Skeletal muscle cell (primary cell): Measurements from ENCODE around the gene C20orf96.
"Not testable (repeated sequence)": the region's sequence is repeated elsewhere in the genome, so short reads cannot be mapped to it uniquely, and the experiment has no call there.

Source experiments
- DNase-seq: peaks from one replicate; pipeline ENCODE4 v3.0.0-alpha.2; 2010; ENCODE audit warnings: low read depth
- H3K4me3 ChIP-seq: 2 replicates; pipeline ENCODE4 v1.5.1; 2011; ENCODE audit warnings: low read depth, mild to moderate bottlenecking, control low read depth, low read length, moderate library complexity

The C20orf96 gene

DNA sequence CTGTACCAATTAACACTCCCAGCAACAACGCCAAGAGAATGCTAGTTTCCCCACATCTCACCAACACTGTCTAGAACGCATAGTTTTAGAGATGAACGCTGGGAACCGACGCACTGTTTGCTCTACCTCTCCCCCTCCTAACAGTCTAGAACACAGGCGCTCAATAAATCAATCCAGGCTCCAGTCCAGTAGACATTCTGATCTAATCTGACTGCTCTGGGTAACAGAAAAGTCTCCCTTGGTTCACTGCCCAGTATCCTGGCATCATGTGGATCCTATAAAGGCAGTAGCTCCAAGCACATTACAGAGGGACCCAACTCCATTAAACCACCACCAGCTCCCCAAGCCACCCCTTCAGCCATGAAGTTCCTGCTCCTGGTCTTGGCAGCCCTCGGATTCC, 33.1 kb downstream of the C20orf96 start, which contains the start of gene DEFB132:
Gene DEFB132, plus strand, starts transcription at position 306 of the 400 bp plus-strand sequence. Its CDS starts 55 bp downstream, at position 361.
- no peak within 1 kb of the TSS for H3K4me3 ChIP-seq
- DNase-seq, result no peak

DNA sequence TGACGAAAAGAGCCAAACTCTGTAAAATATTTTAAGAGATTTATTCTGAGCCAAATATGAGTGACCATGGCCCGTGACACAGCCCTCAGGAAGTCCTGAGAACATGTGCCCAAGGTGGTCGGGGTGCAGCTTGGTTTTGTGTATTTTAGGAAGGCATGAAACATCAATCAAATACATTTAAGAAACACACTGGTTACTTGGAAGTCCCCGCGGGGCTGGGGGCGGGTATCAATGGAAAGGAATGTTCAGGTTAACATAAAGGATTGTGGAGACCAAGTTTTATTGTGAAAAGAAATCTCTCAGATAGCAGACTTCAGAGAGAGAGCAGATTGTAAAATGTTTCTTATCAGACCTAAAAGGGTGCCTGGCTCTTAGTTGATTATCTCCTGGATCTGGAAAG, 37.1 kb downstream of the C20orf96 start:
- not testable (repeated sequence) for H3K4me3 ChIP-seq, DNase-seq

DNA sequence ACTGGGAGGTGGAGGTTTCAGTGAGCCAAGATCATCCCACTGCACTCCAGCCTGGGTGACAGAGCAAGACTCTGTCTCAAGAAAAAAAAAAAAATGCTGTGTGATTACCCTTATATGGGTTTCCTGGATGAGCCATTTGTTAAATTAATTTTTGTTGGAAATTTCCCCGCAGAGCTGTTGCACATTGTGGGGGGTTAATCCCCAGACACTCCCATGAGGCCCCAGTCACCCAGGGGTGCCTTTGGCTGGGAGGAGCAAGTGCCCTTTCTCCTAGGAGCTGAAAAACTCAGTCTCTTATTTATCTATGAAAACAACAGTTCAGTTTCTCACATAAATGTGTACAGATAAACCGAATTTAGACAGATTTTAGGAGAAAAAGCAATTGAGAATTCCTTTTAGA, 37.7 kb downstream of the C20orf96 start:
- no peak for DNase-seq
- H3K4me3 ChIP-seq, result no peak overlapping the region

DNA sequence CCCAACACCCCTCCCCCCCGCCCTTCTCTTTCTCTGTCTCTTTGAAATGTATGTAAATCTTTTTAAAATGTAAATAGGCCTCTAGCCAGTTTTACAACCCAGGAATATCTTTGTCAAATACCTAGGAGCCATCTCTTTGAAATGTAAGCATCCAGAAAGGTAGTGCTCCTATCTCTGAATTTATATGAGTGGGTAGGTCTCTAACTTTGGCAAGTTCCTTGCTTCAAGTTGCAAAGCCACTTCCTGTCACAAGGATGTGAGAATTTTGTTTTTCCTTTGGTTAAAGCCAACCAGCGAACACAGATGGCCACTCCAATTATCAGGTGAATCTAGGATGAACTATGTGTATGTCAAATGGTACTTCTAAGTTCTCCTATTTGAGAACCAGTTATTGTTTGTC, 39.2 kb downstream of the C20orf96 start:
- no peak overlapping the region for H3K4me3 ChIP-seq
- no peak for DNase-seq

DNA sequence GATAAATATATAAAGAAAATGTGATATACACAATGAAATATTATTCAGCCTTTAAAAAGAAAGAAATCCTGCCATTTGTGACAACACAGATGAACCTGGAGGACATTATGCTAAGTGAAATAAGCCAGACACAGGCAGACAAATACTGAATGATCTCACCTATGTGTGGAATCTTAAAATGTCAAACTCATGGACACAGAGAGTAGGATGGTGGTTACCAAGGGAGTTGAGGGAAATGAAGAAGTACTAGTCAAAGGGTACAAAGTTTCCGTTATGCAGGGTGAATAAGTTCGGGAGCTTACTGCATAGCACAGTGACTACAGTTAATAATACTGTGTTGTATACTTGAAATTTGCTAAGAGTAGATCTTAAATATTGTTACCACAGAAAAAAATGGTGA, 47.6 kb downstream of the C20orf96 start:
- no peak for DNase-seq

DNA sequence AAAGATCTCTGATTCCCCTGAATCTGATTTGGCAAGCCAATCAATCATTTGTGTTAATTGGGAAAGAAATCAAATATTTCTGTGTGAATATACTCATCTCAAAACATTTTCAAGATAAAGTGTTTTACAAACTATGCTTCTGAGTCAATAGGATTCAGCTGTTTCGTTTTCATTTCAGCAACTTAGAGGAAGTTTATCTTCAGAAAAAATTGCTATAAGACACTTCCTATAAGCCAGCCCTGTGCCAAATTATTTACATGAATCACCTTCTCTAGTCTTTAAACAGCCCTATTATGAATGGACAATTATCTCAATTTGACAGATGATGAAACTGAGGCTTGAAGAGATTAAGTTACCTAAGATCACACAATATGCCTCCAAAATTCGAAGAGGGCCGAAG, 52.6 kb downstream of the C20orf96 start:
- H3K4me3 ChIP-seq, result no peak overlapping the region
- DNase-seq, result no peak

More for the DNA sequence above, 47.6 kb downstream of the C20orf96 start:
- no peak overlapping the region for H3K4me3 ChIP-seq

DNA sequence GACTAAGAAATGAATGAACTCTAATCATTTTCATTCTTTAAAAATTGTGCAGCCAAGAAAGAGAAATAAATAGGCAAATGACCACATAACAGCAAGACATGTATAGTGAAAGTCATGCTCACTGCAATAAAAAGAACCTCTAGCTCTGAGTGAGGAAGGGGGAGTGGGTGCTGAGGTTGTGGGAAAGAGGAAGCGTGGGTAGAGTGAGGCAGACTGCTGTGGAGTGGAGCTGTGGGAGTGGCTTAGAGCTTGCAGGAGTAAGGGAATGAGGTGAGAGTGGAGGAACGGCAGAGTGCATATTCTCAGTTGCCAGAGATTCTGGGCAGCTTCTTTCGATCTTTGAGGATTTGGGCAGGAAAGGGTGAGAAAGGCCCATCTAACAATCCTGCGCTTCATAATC, 53.1 kb downstream of the C20orf96 start:
- H3K4me3 ChIP-seq, result no peak overlapping the region
- DNase-seq, result no peak

DNA sequence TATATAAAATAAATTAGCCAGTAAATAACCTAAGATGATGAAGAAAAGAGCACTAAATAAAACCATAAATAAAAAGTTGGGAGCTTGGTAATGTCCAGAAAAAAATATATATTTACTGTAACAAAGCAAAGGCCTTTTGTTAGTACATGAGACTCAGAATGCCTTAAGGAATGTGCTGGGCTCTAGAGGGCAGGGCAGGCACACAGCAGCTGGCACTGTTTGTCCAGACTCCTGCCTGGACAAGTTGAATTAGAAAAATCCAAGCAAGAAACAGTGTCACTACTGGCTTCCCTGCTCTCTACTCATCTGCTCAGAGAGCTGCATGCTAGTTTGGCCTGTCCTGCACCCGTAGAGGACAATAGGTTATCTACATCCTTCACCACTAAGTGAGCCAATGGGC, 54.7 kb downstream of the C20orf96 start:
- no peak overlapping the region for H3K4me3 ChIP-seq
- DNase-seq, result no peak

DNA sequence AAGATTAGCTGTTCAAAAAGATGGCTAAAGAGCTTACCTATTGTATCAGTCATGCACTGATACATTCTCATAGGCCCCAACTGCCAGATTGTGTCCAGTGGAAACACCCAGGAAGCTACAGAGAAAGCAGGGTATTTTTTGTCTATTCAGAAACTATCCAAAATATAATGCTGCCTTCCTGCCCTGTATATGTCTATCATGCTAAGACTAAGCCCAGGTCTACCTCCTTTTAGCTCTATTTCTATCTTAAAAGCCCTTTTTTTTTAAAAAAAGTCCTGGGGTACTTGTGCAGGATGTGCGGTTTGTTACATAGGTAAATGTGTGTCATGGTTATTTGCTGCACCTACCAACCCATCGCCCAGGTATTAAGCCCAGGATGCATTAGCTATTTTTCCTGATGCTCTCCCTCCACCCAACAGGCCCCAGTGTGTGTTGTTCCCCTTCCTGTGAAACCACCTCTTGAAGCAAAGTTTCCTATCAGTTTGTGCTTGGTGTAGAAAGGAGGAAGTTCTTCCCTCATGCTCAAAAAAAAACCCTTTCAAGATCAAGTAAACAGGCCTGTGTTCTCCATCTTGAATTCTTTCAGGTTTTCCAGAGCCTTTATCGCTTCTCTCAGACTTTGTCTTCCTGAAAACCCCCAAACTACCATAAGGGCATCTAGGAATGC, 63.0 kb downstream of the C20orf96 start:
- no peak for DNase-seq
- H3K4me3 ChIP-seq, result no peak overlapping the region

DNA sequence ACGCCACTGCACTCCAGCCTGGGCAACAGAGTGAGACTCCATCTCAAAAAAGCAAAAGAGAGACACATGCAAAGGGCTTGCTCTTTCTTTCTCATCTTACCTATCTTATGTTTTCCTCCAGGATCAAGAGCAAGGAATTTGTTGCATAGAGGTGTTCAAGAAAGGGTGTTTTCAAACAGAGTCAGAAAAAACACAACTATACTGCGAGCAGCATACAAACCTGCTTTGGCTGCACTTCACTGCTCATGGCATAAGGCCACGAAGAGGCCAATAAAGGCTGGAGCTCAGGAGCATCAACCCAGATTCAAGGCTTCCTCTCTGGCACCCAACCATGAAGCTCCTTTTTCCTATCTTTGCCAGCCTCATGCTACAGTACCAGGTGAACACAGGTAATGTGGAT, 63.6 kb downstream of the C20orf96 start, which contains the start of gene DEFB129:
Gene DEFB129, plus strand, starts transcription at position 301 of the 400 bp plus-strand sequence. Its CDS starts 31 bp downstream, at position 332.
- no peak for DNase-seq
- H3K4me3 ChIP-seq, result no peak within 1 kb of the TSS

DNA sequence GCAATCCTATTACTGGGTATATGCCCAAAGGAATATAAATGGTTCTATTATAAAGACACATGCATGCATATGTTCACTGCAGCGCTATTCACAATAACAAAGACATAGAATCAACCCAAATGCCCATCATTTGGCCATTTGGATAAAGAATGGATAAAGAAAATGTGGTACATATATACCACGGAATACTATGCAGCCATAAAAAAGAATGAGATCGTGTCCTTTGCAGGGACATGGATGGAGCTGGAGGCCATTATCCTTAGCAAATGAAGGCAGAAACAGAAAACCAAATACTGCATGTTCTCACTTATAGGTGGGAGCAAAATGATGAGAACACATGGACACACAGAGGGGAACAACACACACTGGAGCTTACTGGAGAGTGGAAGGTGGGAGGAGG, 64.7 kb downstream of the C20orf96 start:
- DNase-seq, H3K4me3 ChIP-seq: not testable (repeated sequence)

DNA sequence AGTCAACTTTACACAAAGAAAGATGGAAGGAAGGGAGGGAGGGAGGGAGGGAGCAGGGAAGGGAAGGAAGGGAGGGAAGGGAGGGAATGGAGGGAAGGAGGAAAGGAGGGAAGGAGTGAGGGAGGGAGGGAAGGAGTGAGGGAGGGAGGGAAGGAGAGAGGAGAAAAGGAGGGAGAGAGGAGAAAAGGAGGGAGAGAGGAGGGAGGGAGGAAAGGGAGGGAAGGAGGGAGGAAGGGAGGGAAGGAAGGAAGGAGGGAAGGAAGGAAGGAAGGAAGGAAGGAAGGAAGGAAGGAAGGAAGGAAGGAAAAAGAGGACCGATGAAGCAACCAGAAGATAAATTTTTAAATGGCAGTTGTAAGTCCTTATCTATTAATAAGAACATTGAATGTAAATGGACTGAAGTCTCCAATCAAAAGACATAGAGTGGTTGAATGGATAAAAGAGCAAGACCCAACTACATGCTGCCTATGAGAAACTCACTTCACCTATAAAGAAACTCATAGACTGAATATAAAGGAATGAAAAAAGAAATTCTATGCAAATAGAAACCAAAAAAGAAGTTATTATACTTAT, 69.2 kb downstream of the C20orf96 start:
- H3K4me3 ChIP-seq, result no peak overlapping the region
- DNase-seq, result no peak
